ENCODE results near the gene DAW1.
A peak's percentile ranks its signal among the peaks of the same experiment; 100 is the strongest.
"Not testable (repeated sequence)": the region's sequence is repeated elsewhere in the genome, so short reads cannot be mapped to it uniquely, and the experiment has no call there.

Gene DAW1

DNA sequence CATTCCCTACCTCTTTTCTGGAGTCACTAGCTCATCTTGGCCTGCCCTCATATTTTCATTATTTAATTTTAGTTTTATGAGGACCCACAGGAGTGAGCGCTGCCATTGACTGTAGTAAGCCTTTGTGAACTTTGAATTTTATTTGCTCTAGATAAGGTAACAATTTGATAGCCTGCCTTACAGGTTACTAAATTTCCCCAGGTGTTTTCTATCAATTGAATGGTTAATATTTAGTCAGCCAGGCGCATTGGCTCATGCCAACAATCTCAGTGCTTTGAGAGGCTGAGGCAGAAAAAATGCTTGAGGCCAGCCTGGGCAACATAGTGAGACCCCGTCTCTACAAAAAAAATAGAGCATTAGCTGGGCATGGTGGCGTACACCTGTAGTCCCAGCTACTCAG lies 50.2 kb downstream of the DAW1 start:
- no peak for DNase-seq

GRCh38 chr2:227932001-227932400 lies 60.6 kb downstream of the DAW1 start:
- DNase-seq, result no peak

DNA sequence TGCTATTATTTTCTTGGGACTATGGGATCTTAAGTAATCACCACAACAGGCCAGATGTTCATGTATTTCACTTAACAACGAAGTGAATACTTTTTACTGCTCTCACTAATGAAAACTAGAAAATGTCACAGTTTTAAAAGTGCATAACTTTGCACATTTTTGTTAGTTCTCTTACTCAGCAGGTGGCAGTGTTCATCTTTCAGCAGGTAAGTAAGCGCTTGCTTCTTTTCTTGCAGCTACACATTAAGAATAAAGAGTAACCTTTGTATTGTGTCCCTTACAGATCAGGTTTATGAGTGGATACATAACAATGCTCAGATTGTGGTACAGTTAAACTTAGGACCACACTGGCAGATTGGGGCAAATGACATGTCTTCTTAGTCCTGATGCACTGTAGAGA lies 61.0 kb downstream of the DAW1 start:
- DNase-seq, result no peak

DNA sequence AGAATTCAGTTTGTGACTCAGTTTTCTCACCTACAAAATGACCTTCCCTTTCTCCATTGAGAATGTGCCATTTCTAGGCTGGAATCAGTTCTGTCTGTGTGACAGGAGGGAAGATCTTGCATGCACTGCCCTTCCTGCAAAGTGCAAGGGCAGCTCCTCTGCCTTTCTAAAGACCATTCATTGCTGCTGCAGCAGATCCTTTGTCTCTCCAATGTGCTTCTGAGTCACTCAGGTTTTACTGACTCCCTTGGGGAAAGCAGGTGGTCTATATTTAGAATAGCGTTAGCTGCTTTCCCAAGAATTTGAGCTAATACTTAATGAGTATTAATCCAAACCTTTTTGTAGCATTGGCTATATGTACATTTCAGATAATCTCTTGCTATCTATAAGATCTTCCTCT lies 62.5 kb downstream of the DAW1 start:
- peak; percentile 68 for DNase-seq

GRCh38 chr2:227936249-227936648 lies 64.8 kb downstream of the DAW1 start:
- DNase-seq, result not testable (repeated sequence)

GRCh38 chr2:227939271-227940027 lies 68.0 kb downstream of the DAW1 start:
- DNase-seq, result peak; percentile 82

- DNase-seq, result no peak
Measured at GRCh38 chr2:227942021-227942420, 70.6 kb downstream of the DAW1 start.

GRCh38 chr2:227942965-227943364 lies 71.5 kb downstream of the DAW1 start:
- no peak for DNase-seq

DNA sequence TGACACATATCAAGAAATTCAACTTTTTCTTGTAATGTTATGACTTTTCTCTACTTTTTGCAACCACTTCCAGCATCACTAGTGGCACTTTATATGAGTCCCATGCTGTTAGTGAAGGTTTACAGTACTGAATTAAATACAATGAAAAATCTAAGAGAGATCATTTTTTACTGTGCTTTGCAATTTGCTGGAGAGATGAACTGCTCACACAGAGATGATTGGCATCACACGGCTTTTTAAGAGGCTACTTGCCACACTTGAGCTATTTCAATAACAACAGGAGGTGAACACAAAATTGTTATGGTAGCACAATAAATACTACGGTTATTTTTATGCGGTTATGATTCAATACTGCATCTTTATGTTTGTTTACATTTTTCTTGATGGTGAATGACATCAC lies 88.9 kb downstream of the DAW1 start:
- no peak for DNase-seq

GRCh38 chr2:227971619-227972230 lies 100.3 kb downstream of the DAW1 start:
- no peak for DNase-seq

GRCh38 chr2:227973241-227973640 lies 101.8 kb downstream of the DAW1 start:
- DNase-seq, result no peak

Data from NCI-H82 (cell line).